ENCODE results near the gene BAZ1A.

GRCh38 chr14:34810028-34810427 lies 65.1 kb downstream of the BAZ1A start:
- no peak for TF ChIP-seq EZH2 (IDR thresholded peaks at IDR 0.05; ENCODE audit: insufficient read depth, poor library complexity, severe bottlenecking)
- TF ChIP-seq EZH2phosphoT487 (IDR thresholded peaks at IDR 0.05; ENCODE audit: insufficient read depth, low read depth), result no peak
